ENCODE data around the gene DDAH2.

Gene DDAH2

DNA sequence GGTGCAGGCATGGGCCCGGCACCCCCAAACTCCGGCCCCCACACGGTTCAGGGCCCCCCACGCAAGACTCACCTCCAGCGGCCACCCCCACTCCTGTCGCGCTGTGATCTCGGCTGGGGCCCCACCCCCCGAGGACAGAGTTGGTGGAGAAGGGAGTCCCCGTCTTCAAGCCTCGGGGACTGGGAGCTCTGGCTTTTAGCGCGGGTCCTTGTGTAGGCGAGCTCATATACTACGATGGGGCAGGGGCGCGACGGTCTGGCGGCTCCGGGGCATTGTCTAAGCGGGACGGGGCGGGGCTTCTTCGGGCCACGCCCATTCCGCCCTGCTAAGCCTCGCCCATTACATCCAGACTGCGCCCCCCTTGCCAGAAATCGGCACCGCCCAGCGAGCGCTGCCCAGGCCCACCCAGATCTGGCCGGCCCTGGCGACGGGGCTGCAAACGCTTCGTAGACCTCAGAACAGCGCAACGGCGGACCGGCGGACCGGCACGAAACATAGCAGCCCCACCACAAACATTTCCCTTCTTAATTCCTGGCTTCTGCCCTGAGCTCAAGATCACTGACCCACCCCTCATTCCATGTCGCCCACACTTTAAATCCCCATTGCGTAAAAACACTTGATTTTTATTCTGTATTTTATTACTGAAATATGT lies 1.0 kb upstream of the DDAH2 start:
- peak; percentile 77 for DNase-seq

DNA sequence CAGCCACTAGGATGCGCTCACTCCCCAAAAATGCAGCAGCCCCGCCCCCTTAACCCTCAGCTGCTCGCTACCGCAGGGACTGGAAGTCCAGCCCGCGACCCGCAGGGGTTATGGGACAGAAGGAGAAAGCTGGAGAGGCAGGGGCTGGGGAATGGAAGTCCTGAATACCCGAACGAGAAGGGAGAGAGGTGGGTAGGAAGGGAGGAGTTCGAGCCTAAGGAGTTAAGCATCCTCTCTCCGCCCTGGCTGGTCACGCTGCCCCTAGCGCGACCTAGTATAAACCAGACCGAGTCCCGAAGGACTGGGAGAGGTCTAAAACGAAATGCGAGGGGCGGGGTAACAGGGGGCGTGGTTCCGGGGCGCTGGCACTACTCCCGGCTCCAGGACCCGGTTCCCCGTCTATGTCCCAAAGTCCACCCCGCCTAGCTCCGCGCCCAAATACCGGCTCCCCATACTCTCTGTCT lies 448 bp upstream of the DDAH2 start:
- DNase-seq = peak; percentile 78

DNA sequence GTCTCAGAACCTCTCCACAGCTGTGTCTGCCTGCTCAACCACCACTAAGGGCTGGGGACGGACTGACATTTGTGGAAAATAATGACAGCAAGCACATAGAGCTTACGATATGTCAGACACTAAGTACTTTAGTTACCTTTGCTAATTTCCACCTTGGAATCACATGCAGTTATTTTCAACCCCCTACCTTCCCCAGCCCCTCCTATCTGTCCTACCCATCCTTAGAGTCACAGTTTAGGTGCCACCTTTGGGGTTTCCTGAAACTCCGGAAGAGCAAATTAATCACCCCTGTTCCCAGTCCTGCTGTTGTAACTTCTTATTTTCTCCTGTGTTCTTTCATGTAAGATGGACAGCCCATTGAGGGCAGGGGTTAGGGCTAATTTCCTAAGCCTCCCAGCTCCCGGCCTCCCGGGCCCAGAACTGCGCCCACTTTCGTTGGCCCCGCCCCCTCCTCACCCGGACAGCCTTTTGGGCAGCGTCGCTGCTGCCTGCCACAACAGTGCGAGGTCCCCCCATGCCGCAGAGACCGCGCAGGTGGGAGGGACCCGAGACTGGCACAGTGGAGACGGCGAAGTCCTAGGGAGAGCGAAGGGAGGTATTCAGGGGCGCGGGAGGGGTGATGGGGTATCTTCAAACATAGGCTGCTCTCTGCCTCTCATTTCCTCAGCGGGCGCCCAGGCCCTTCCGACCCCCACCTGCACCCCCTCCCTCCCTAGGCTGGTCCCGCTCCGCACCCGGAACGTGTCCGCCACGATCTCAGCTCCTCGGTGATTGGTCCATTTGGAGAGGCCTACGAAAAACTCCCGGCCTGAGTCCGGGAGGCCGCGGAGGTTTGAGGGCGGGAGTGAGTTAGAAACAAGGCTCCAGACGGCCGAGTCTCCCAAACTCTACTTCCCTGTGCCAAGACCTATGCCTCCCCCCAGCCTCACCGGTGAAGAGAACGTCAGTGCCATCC lies 1.1 kb downstream of the DDAH2 start:
- DNase-seq = no peak

DNA sequence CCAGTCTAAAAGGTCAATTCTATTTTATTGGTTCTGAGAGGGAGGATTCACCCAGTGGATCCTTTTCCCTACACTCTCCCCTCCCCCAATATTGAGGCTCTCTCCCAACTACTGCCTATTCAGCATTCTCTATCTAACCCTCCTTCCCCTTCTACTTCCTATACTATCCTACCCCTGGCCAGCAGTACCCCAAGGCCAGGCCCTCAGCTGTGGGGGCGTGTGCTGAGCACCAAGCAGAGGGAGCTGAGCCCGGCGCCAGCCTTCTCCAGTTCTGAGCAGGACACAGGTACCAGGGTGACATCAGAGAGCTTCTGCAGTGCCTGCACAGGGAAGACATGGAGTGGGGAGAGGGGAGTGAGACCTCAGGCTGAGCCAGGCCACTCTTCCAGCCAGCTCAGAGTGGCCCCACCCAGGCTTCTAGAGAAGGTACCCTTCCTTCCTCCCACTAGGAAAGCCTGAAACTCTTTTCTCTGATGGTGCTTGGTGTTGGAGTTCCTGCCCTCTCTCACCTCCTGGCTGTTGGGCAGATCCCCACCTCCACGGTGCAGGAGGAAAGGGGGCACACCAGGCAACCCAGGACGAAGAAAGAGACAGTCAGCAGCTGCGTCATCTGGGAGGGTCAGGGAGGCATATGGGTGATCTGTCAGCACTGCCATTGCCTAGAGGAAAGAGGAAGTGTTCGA lies 1.9 kb downstream of the DDAH2 start:
- no peak for DNase-seq

DNA sequence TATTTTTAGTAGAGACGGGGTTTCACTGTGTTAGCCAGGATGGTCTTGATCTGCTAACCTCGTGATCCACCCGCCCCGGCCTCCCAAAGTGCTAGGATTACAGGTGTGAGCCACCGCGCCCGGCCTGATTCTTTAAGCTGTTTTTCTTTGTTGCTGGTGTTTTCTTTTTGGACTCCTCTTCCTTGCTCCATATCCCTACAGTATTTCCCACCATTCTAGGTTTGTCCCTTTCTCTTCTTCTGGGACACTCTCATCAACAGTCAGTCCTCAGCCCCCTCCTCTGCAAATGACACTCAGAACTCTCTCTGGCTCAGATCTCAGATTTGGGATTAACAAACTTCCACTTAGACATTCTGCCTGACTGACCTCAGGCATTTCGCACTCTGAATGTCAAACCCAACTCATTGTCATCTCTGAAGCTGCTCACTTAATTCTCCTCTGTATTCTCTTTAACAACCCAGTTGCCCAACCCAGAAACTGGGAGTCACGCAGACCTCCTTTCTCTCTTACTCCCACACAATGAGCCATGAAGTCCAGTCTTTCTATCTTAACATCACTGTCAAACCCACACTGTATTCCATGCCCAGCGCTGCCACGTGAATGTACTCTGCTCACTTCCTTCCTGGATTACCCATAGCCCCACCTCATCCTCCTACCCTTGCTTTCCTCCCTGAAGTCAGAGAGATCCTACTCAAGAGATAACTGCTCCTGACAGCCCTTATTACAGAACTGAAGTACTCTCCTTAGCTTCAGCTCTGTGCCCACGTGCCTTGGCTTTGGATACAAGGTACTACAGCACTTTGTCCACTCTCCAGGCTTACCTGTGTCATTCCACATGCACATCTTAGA lies 3.4 kb downstream of the DDAH2 start:
- no peak for DNase-seq

DNA sequence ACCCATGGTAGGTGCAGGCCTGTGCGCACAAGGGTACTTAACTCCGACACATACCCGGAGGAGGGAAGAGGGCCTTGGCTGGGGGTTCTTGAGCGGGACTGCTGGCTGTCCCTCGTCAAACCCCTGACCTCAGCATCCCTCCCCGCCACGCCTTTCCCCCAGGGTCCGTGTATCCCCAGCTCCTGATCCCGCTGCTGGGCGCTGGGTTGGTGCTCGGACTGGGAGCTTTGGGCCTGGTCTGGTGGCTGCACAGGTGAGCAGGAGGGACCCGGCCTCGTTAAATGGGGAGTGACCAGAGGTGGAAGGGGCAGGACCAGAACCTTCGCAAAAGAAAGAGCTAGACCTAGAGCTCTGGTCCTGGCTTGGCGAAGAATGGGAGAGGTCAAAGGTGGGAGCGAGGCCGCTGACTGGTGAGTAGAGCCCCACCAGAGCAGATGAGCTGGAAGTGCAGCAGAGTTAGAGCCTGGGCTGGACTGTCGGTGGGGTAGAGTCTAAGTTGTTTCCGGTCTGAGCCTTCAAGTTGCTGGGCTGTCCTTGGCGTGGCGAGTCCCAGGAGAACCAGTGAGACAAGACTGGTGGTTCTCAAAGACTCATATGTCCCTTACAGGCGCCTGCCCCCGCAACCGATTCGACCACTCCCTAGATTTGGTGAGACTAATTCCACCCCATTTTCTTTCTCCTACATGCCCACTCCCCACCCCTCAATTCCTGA lies 5.0 kb downstream of the DDAH2 start:
- no peak for DNase-seq

DNA sequence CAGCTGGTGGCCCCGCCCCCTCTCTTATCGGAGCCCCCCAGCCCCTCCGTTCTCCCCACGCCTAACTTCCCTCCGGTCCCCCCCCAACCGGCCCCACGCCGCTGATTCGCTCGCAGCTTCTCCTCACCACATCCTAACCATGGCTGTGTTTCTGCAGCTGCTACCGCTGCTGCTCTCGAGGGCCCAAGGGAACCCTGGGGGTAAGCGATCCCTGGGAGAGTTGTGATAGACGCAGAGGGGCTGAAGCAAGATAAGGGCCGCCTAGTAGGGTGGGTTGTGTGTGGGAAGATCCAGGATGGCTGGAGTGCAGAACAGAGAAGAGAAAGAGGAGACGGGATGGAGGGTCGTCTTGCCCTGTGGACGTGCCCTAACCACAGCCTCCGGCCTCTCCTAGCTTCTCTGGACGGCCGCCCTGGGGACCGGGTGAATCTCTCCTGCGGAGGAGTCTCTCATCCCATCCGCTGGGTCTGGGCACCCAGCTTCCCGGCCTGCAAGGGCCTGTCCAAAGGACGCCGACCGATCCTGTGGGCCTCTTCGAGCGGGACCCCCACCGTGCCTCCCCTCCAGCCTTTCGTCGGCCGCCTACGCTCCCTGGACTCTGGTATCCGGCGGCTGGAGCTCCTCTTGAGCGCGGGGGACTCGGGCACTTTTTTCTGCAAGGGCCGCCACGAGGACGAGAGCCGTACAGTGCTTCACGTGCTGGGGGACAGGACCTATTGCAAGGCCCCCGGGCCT lies 5.7 kb downstream of the DDAH2 start, which contains the start of gene MPIG6B:
Gene MPIG6B, plus strand, starts transcription at position 129 of the 735 bp plus-strand sequence. Its CDS starts 11 bp downstream, at position 140.
- DNase-seq = no peak

DNA sequence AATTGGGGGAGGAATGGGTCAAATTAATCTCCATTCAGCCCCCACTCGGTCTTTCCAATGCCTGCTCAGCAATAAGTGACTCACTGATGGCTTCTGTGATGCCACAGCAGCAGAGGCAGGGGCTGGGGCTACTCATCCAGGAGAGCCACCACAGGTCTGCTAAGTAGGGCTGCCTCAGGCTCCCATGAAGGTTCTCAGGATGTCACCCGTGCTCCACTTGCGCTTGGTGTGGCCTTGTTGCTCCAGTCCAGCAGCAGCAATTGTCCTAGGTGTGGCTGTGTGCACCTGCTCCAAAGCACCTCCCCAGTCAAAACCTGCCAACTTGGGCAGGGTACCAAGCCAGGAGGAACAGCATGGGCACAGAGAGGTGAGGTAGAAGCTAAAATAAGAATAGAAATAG lies 6.9 kb downstream of the DDAH2 start:
- DNase-seq = no peak

DNA sequence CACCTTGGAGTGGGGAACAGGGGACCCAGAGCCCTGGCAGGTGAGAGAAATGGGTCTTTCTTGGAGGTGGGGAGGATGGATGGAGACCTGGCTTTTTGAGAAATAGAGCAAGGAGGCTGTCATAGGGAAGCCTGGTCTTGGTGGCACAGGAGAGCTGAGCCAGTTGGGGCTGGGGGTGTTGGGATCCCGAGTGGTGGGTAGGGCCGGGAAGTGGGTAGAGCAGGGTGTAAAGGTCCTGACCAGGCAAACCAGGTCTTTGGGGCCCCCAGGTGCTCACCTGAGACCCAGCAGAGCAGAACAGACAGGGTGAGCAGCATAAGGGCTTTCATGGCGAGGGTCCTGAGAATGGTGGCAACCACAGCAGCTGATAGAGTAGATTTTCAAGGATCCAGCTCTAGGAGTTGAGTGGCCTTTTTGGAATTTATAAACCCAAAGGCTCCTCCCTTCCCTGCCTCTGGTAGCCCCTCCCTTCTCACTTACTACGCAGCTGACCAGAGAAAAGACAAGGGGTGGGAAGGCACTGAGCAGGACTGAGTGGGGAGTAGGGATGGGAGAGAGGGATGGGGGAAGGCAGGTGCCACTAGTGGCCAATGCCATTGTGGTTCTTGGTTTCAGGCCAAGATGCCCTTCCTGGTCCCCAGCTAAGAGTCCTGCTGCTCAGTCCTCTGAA lies 7.6 kb downstream of the DDAH2 start, which contains the start of gene LY6G6C:
Gene LY6G6C, minus strand, starts transcription at position 396 of the 670 bp plus-strand sequence. Its CDS starts 67 bp downstream, at position 329.
- DNase-seq = no peak

DNA sequence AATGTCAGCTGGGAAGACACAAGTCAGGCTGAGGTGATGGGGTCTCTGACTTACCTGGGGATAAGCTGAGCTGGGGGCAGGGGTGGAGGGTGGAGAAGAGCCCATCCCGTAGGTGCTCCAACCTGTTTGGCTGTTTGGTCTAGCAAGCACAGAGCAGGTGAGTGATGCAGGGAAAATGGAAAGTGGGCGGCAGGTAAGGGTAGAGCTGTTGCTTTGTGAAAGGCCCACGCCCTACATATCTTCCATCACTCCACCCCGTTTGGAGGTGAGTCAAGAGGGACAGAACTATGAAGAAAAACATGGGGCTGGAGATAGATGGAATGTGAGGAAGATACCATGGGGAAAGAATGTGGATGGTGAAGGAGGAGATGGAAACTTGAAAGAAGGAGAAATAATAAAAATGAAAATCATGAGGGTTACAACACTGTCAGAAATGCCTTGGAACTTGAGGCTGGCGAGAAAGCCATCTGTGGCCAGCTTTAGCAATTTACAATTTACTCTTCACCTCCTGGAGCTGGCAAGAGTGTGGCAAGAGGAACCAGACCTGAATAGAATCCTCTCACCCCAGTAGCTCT lies 8.8 kb downstream of the DDAH2 start:
- no peak for DNase-seq

DNA sequence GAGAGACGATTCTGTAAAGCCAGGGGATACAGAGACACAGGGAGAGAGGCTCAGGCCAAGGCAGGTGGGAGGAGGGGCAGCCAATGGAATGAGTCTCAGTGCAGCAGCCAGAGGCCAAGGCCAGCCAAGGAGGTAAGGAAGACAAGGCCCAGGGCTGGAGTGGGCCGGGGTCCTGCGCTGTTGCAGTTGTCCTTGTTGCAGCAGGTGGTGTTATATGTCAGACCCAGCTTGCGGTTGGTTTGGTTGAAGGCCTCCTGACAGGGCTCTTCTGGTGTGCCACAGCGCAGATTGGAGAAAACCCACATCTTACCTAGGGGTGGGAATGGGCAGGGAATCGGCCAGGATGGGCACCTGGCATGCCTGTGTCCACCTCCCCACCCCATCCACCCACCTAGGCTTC lies 10.1 kb downstream of the DDAH2 start:
- no peak for DNase-seq

DNA sequence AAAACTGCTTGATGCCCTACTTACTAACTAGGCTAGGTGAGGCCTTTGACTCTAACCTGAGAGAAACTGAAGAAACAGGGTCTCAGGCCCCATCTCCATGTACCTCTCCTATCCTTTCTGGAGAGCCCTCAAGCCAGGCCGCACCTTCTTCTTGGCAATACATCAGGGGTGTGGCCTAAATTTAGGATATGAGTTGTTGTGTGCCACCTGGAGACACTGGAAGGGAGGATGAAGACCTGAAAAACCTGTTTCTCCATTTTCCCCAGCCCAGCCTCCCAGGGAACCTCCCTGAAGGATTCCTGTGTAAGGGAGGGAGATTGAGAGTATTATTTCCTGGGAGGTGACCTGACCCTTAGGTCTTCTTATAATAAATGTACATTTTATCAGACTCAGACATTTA lies 10.8 kb downstream of the DDAH2 start:
- peak; percentile 84 for DNase-seq

DNA sequence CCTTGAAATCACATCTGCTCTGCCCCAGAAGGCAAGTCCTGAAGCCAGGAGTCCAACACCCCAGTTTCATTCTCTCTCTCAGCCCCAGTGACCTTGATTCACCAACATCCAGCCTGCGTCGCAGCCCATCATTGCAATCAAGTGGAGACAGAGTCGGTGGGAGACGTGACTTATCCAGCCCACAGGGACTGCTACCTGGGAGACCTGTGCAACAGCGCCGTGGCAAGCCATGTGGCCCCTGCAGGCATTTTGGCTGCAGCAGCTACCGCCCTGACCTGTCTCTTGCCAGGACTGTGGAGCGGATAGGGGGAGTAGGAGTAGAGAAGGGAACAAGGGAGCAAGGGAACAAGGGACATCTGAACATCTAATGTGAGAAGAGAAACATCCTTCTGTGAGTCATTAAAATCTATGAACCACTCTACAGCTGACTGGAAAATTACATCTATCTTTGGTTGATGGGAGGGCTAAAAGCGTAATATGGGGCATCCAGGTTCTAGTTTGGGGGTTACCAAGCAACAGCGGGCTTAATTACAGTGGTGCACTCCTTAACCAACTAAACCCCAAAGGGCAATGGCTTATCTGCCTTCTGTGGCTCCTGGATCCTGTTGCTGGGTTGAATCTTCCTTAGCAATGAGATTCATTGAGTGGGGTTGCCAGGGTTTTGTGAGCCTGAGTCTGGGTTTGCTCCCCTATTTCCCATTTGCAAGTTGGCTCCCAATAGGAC lies 11.4 kb downstream of the DDAH2 start:
- DNase-seq = no peak

DNA sequence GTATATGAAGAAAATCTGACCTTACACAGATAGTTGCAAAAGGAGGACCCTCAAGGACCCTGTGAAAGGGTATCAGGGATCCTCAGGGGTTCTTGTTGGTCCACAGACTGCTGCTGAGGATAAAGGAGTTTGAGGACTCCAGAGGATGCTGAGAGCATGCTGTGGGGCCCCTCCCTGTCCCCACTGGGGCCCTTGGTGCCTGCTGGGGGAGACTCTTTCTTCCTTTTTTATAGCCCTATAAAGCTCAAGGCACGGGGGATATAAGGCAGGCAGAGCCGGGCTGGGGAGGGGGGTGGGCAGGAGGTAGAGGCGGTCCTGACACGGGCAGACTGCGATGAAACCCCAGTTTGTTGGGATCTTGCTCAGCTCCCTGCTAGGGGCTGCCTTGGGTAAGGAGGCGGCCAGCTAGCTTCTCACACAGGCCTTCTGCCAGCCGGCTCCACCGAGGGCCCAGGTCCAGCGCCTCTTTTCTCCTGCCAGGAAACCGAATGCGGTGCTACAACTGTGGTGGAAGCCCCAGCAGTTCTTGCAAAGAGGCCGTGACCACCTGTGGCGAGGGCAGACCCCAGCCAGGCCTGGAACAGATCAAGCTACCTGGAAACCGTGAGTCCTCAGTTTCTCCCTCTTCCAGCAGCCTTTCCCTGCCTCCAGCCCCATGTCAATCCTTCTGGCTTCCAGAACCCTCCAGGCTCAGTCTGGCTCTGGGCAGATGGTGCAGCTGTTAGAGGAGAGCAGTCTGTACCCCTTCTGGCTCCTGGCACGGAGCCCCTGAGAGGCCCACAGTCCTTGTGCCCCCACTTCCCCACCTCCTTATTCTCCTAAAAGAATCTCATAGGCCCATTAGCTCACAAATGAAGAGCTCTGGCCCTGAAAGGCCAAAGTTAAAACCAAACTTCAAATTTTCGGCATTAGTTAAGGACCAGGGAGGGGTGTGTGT lies 13.8 kb downstream of the DDAH2 start, which contains the start of gene LY6G6D:
Gene LY6G6D, plus strand, starts transcription at position 327 of the 937 bp plus-strand sequence. Its CDS starts 8 bp downstream, at position 335.
- no peak for DNase-seq

DNA sequence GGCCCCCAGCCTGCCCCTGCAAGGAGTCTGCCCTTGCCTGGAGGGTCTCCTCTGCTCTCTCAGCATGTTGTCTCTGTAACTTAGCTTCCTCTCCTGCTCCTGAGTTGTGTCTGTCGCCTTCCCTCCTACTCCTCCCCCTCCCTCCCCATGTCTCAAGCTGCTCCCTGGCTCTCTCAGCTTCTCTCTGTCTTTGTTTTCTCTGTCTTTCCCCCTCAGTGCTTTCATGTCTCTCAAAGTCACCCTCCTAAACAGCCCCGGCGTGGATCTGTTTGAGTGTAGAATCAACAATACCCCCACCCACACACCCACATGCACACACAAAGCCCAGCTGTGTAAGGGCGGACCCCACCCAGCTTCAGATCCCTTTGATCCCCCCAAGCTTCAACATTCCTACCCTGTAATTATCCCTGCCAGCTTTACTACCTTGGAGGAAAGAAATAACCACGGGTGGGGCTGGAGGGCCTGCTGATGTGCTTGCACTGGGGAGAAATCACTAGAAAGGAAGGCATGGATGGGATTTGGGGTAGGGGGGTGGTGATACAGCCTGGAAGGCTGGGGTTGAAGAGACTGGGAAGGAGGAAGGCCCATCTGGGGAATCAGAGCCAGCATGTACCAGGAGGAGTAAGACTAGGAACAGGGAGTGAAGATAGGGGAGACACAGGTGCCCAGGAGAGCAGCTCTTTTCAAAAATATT lies 15.0 kb downstream of the DDAH2 start:
- peak; percentile 87 for DNase-seq

DNA sequence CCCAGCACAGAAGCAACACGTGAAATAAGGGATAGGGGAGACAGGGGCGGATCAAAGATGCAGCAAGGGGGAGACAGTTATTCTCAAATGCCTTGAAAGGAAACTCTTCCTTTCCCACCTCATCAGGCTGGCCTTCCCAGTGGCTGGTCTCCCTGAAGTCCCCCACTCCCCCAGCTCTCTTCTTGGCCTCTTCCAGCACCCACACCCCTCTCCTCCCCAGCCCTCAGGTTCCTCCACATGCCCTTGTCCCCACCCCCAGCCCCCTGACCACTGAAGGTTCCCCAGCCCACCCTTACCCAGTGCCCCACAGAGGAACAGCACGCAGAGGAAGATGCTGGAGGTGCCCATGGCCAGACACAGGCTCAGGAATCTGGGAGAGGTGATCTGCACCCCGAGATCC lies 15.6 kb downstream of the DDAH2 start:
- DNase-seq = no peak

DNA sequence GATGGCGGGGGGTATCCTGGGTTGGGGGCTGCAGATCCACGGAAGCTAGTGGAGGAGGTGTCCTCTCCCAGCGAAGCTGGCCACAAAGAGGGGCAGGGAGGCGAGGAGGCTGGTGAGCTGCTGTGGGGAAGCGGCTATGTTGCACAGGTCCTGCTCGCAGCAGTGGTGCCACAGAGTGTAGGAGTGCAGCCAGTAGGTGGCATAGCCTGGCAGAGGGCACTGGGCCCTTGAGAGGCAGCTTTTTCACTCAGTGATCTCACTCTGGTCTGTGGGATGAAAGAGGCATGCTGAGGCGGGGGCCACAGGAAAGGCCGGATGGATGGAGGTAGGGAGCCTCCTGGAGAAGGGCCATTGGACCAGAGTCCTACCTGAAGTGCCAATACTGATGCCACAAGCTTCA lies 16.8 kb downstream of the DDAH2 start:
- no peak for DNase-seq
